HUES48 (cell line): ENCODE results near the gene PIEZO2.
A peak's percentile ranks its signal among the peaks of the same experiment; 100 is the strongest.
"Not testable (repeated sequence)": the region's sequence is repeated elsewhere in the genome, so short reads cannot be mapped to it uniquely, and the experiment has no call there.

Source experiments
- H3K27ac ChIP-seq: one replicate; pipeline ENCODE4 v1.7.0; 2013; ENCODE audit warnings: low read depth, low read length, inconsistent platforms
- H3K27me3 ChIP-seq: 2 replicates; pipeline ENCODE4 v1.6.1; 2013; ENCODE audit warnings: mild to moderate bottlenecking, low read length; ENCODE audit not compliant: control insufficient read depth, insufficient read depth
- H3K36me3 ChIP-seq: 2 replicates; pipeline ENCODE4 v1.6.1; 2013; ENCODE audit warnings: low read length; ENCODE audit not compliant: control insufficient read depth, insufficient read depth
- H3K4me1 ChIP-seq: 2 replicates; pipeline ENCODE4 v1.6.1; 2013; ENCODE audit warnings: mild to moderate bottlenecking, low read length; ENCODE audit not compliant: control insufficient read depth, insufficient read depth
- H3K4me3 ChIP-seq: 2 replicates; pipeline ENCODE4 v1.5.1; 2013; ENCODE audit warnings: mild to moderate bottlenecking, low read depth, low read length
- H3K9ac ChIP-seq: 2 replicates; pipeline ENCODE4 v1.6.1; 2013; ENCODE audit warnings: mild to moderate bottlenecking, low read depth, low read length, moderate library complexity
- H3K9me3 ChIP-seq: 2 replicates; pipeline ENCODE4 v1.6.1; 2013; ENCODE audit warnings: low read length; ENCODE audit not compliant: control insufficient read depth, insufficient read depth

The PIEZO2 gene

DNA sequence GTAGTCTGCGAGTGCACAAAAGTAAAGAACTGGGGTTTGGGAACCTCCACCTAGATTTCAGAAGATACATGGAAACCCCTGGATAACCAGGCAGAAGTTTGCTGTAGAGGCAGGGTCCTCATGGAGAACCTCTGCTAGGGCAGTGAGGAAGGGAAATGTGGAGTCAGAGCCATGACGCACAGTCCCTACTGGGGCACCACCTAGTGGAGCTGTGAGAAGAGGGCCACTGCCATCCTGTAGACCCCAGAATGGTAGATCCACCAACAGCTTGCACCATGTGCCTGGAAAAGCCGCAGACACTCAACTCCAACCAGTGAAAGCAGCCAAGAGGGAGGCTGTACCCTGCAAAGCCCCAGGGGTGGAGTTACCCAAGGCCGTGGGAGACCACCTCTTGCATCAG lies 206.4 kb downstream of the PIEZO2 start:
- H3K36me3 ChIP-seq: no peaks in the 10 kb centered on the region
- H3K4me1 ChIP-seq: no peaks in the 10 kb centered on the region
- no peak overlapping the region for H3K27ac ChIP-seq
- no peaks in the 10 kb centered on the region for H3K27me3 ChIP-seq
- no peak overlapping the region for H3K4me3 ChIP-seq
- H3K9ac ChIP-seq: no peak overlapping the region
- H3K9me3 ChIP-seq: peaks cover 24% of the 10 kb centered on the region

- Histone ChIP-seq H3K4me3 (no peak overlapping the region), H3K9me3 (peaks cover 5% of the 10 kb centered on the region), H3K36me3 (no peaks in the 10 kb centered on the region), H3K9ac (no peak overlapping the region), H3K27me3 (no peaks in the 10 kb centered on the region), H3K27ac (no peak overlapping the region), H3K4me1 (no peaks in the 10 kb centered on the region)
Observed at GRCh38 chr18:10939822-10940221, 209.5 kb downstream of the PIEZO2 start.

DNA sequence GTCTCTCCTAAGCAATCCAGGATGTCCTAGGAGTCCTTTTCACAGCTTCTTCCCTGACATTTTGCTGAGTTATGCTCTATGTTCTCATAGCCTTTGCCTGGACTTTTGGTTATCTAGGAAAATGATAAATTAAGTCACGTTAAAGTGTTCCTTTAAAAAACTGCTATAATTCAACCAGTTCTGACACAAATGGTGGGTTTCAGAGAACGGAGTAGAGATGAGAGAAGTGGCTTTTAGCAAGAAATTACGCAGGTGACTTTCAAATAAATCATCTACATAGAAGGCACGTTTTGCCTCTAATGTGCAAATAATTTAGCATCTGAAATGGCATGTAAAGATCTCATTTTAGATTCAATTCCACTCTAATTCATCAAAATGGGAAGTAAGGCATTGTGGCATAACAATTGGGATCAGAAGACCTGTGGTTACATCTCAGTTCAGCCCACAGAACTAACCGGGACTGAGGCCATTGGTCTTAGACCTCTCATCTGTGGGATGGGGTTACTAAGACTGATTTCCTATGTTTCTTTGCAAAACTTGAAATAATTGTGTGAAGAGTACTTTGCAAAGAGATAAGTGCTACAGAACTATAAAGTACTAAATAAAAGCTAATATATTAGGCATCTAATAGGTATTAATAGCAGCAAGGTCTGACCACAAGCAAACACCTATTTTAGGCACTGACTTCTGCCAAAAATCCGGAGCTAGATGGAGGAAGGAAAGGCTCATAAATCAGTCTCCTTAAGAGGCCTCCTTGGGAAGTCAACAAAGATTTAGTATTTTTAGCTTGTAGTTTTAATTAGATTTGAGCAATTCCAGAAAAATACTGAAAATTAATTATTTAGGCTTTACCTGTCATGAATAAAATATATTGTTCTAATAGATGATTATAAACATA lies 211.4 kb downstream of the PIEZO2 start:
- Histone ChIP-seq H3K9me3 (0 out of 2 replicates have a peak, but pooled peaks cover 3% of the 10 kb centered on the region), H3K4me3 (no peak overlapping the region), H3K4me1 (0 out of 2 replicates have a peak, but pooled peaks cover 9% of the 10 kb centered on the region), H3K36me3 (no peaks in the 10 kb centered on the region), H3K27ac (no peak overlapping the region), H3K9ac (no peak overlapping the region), H3K27me3 (no peaks in the 10 kb centered on the region)

DNA sequence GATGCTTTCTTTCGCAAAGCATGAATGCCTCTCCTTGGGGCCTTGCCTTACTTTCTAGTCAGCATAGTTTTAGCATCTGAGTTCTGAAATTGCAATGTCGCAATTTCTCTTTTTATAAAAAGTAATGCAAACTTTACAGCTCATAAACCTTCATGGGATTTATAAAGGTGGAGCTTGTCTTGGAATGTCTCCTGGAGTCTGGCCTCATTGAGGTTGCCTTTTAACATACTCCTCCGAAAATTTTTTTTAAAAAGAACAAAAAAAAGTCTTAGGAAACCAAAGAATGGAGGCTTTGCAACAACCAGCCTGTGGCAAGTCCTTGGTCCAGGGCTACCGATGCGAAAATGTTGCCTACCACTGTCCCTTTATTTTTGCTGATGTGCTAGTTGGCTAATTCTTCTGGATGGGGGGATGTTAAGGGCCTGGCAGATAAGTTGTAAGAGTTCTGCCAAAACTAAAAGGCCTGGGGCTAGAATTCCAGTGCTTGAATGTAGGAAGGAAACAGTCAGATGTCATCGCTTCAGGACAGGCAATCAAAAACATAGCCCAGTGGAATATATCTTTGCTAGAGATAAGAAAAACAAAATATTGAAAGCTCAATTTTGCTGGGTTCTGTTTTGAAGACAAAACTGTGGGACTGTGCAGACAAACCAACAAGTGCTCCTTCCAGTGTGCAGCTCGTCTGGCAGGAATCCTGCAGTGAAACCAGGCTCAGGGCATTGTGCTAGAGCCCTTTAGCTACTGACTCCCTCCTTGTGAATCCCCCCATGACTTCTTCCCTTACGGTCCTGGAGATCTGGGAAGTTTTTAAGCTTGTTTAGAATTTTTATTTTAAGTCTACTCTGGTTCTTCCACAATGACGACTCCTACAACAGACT lies 213.0 kb downstream of the PIEZO2 start:
- Histone ChIP-seq H3K4me1 (0 out of 2 replicates have a peak, but pooled peaks cover 9% of the 10 kb centered on the region), H3K9me3 (no peaks in the 10 kb centered on the region), H3K4me3 (no peak overlapping the region), H3K27me3 (no peaks in the 10 kb centered on the region), H3K27ac (no peak overlapping the region), H3K9ac (no peak overlapping the region), H3K36me3 (no peaks in the 10 kb centered on the region)

DNA sequence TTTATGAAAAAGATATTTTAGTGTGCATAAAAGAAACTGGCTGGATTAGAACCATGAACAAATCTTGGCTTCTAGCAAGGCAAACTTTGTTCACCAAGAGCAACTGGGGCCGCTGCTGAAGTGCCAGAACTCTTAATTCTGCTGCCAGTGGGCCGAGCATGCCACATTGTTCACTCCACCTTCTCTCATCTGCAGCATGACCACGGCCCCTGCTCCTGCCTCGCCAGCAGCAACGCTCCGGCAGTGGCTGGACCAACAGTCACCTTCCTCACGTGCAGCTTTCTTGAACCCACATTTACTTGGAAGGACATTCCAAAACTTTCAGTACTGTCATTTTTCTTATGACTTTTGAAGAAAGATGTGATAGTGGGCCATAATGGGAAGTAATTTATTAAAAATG lies 213.8 kb downstream of the PIEZO2 start:
- peaks cover 11% of the 10 kb centered on the region; the same call in 1 of the 2 replicates for H3K4me1 ChIP-seq
- no peaks in the 10 kb centered on the region for H3K27me3 ChIP-seq
- H3K4me3 ChIP-seq: no peak overlapping the region
- H3K36me3 ChIP-seq: no peaks in the 10 kb centered on the region
- no peak overlapping the region for H3K27ac ChIP-seq
- H3K9me3 ChIP-seq: no peaks in the 10 kb centered on the region
- no peak overlapping the region for H3K9ac ChIP-seq

- H3K4me3 ChIP-seq, H3K27me3 ChIP-seq, H3K9ac ChIP-seq, H3K9me3 ChIP-seq, H3K27ac ChIP-seq, H3K36me3 ChIP-seq: not testable (repeated sequence)
- H3K4me1 ChIP-seq: peaks cover 30% of the 10 kb centered on the region
Observed at GRCh38 chr18:10933648-10934047, 215.7 kb downstream of the PIEZO2 start.

DNA sequence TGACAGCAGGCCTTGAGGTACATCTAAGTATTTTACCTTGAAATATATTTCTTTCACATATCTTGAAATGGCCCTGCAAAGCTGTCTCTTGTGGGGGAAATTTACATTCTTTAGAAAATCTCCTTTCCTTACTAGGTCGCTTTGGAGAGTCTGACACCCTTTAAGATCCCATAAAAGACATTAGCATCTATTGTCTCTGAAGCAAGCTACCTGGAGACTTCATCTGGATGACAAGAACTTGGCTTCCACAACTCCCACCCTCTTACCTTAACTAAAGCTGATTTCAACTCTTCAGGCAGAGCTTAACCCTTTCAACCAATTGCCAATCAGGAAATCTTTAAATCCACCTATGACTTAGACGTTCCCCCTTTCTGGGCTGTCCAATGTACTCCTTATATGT lies 219.3 kb downstream of the PIEZO2 start:
- no peaks in the 10 kb centered on the region for H3K9me3 ChIP-seq
- H3K9ac ChIP-seq: no peak overlapping the region
- H3K4me1 ChIP-seq: peaks cover 49% of the 10 kb centered on the region

DNA sequence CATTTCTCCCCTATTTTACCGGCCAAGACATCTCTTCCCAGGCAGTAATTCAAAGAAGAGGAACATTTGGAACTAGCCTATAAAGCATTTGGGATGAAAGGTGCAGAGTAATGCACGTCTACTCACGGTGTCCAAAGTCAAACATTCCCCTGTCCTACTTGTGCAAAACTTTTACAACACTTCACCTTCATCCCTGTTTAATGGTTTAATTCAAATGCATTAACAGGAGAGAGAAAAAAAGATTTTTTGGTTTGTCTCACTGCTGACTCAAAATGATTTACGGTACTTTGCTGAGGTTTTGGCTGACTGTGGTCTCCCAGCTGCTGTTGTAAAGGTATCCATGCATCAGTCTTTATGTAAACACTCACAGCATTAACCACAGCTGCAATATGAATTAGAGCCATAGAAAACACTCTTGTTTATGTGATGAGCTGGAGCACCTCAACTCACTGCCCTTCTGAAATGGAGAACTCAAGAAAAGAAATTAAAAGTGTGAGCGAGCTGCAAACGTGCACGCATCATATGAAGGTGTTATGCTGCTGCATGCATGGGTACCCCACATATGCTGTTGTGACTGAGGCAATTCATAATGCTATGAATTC lies 220.5 kb downstream of the PIEZO2 start:
- H3K4me3 ChIP-seq: no peak overlapping the region
- H3K4me1 ChIP-seq: peaks cover 41% of the 10 kb centered on the region
- no peak overlapping the region for H3K9ac ChIP-seq
- peak overlapping the region; percentile 88 for H3K27ac ChIP-seq
- H3K9me3 ChIP-seq: no peaks in the 10 kb centered on the region
- H3K36me3 ChIP-seq: no peaks in the 10 kb centered on the region
- H3K27me3 ChIP-seq: no peaks in the 10 kb centered on the region

More for the DNA sequence above, 219.3 kb downstream of the PIEZO2 start:
- H3K27ac ChIP-seq: peak overlapping the region; percentile 88
- no peaks in the 10 kb centered on the region for H3K27me3 ChIP-seq
- H3K36me3 ChIP-seq: no peaks in the 10 kb centered on the region
- peak overlapping the region; percentile 27; the same call in 1 of the 2 replicates for H3K4me3 ChIP-seq

GRCh38 chr18:10928011-10928771 lies 221.2 kb downstream of the PIEZO2 start:
- no peak overlapping the region for H3K9ac ChIP-seq
- no peak overlapping the region for H3K27ac ChIP-seq
- no peaks in the 10 kb centered on the region for H3K36me3 ChIP-seq
- no peaks in the 10 kb centered on the region for H3K9me3 ChIP-seq
- H3K4me1 ChIP-seq: peaks cover 47% of the 10 kb centered on the region
- H3K27me3 ChIP-seq: no peaks in the 10 kb centered on the region
- H3K4me3 ChIP-seq: no peak overlapping the region

- no peak overlapping the region for H3K27ac ChIP-seq
- peaks cover 50% of the 10 kb centered on the region for H3K4me1 ChIP-seq
- H3K9me3 ChIP-seq: no peaks in the 10 kb centered on the region
- no peak overlapping the region for H3K9ac ChIP-seq
- H3K27me3 ChIP-seq: no peaks in the 10 kb centered on the region
- H3K4me3 ChIP-seq: no peak overlapping the region
- H3K36me3 ChIP-seq: no peaks in the 10 kb centered on the region
Observed at GRCh38 chr18:10927286-10927992, 221.9 kb downstream of the PIEZO2 start.
